EL (cell line): ENCODE measurements around the gene EPHB2.
"Not testable (repeated sequence)": the region's sequence is repeated elsewhere in the genome, so short reads cannot be mapped to it uniquely, and the experiment has no call there.

ENCODE experiments used
- DNase-seq: peaks from one replicate; pipeline ENCODE4 v3.0.0-alpha.2; 2016

EPHB2 gene

GRCh38 chr1:22843441-22844183 is 133.0 kb downstream of the EPHB2 start:
- DNase-seq: not testable (repeated sequence)

- DNase-seq: no peak
These were observed 134.0 kb downstream of the EPHB2 start for GRCh38 chr1:22844621-22845020.

- DNase-seq: no peak
These were observed 134.8 kb downstream of the EPHB2 start for GRCh38 chr1:22845398-22845935.

GRCh38 chr1:22846458-22846857 is 135.8 kb downstream of the EPHB2 start:
- no peak for DNase-seq

GRCh38 chr1:22847249-22847648 is 136.6 kb downstream of the EPHB2 start:
- no peak for DNase-seq

- DNase-seq: no peak
These were observed 137.1 kb downstream of the EPHB2 start for GRCh38 chr1:22847709-22848108.

- no peak for DNase-seq
These were observed 137.8 kb downstream of the EPHB2 start for GRCh38 chr1:22848405-22848804.

GRCh38 chr1:22849770-22850169 is 139.1 kb downstream of the EPHB2 start:
- DNase-seq: no peak

GRCh38 chr1:22850281-22850680 is 139.6 kb downstream of the EPHB2 start:
- DNase-seq: no peak

- peak; percentile 59 for DNase-seq
These were observed 140.0 kb downstream of the EPHB2 start for GRCh38 chr1:22850681-22851080.

GRCh38 chr1:22851517-22851916 is 140.9 kb downstream of the EPHB2 start:
- no peak for DNase-seq

- DNase-seq: no peak
These were observed 141.6 kb downstream of the EPHB2 start for GRCh38 chr1:22852144-22852655.

- DNase-seq: no peak
These were observed 143.1 kb downstream of the EPHB2 start for GRCh38 chr1:22853651-22854185.

GRCh38 chr1:22854688-22855565 is 144.3 kb downstream of the EPHB2 start:
- no peak for DNase-seq

- DNase-seq: no peak
These were observed 145.3 kb downstream of the EPHB2 start for GRCh38 chr1:22855668-22856606.

- DNase-seq: no peak
These were observed 147.0 kb downstream of the EPHB2 start for GRCh38 chr1:22857661-22858060.

GRCh38 chr1:22860414-22860800 is 149.8 kb downstream of the EPHB2 start:
- DNase-seq: no peak

GRCh38 chr1:22860883-22861385 is 150.3 kb downstream of the EPHB2 start:
- DNase-seq: no peak

- peak; percentile 75 for DNase-seq
These were observed 151.3 kb downstream of the EPHB2 start for GRCh38 chr1:22861764-22862440.

- DNase-seq: no peak
These were observed 152.1 kb downstream of the EPHB2 start for GRCh38 chr1:22862752-22863151.

GRCh38 chr1:22863766-22864165 is 153.1 kb downstream of the EPHB2 start:
- DNase-seq: no peak
